DLD1 (cell line): ENCODE data around the gene SPOUT1.
"Not testable (repeated sequence)": the region's sequence is repeated elsewhere in the genome, so short reads cannot be mapped to it uniquely, and the experiment has no call there.

Experiments
- in situ Hi-C: cut with HindIII; loops from 2 replicates; pipeline ENCODE4 v1.10.0; 2017; ENCODE audit warnings: low sequenced_read_pairs

SPOUT1 gene

DNA sequence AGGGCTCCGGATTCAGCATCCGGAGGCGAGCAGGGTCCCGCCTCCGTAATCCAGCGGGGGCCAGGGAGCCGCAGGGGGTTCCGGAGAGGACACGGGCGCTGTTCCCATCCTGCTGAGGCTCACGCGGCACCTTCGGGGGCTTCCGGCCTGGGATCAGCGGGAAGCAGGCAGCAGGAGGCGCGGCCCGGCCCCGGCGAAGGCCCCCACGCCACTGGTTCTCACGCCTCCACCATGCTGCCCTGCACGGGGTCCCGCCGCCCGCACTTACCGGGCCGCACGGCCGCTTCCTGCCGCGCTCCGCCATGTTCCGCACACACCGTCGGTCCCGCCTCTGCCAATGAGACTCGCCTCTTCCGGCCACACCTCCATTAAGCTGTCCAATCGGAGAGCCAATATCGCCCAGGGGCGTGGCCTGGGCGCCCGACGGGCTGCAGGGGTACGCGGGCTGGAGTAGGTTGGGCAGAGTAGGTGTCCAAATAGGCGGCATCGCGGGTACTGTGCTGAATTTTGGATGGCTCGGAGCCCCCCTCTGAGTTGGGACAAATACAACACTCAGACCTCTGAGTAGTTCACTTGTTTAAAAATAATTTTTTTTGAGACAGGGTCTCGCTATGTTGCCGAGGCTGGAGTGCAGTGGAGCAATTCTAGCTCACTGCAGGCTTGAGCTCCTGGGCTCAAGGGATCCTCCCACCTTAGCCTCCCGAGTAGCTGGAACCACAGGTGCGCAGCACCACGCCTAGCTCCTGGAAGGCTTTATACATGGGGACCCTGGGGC, at the start of gene SPOUT1:
Gene SPOUT1 (minus strand): TSS at position 318 of the 775 bp plus-strand sequence. CDS start 14 bp downstream, at position 304.
- in situ Hi-C loops, result no loop called here

GRCh38 chr9:128877852-128878251, 48.3 kb upstream of the SPOUT1 start:
- in situ Hi-C loops, result no loop called here

DNA sequence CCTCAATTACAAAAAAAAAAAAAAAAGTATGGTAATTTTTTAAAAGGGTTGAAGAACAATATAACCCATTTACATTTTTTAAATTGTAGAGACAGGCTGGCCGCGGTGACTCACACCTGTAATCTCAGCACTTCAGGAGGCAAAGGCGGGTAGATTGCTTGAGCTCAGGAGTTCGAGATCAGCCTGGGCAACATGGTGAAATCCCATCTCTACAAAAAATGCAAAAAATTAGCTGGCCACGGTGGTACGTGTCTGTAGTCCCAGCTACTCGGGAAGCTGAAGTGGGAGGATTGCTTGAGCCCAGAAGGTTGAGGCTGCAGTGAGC, 41.3 kb upstream of the SPOUT1 start:
- in situ Hi-C loops, result not testable (repeated sequence)

DNA sequence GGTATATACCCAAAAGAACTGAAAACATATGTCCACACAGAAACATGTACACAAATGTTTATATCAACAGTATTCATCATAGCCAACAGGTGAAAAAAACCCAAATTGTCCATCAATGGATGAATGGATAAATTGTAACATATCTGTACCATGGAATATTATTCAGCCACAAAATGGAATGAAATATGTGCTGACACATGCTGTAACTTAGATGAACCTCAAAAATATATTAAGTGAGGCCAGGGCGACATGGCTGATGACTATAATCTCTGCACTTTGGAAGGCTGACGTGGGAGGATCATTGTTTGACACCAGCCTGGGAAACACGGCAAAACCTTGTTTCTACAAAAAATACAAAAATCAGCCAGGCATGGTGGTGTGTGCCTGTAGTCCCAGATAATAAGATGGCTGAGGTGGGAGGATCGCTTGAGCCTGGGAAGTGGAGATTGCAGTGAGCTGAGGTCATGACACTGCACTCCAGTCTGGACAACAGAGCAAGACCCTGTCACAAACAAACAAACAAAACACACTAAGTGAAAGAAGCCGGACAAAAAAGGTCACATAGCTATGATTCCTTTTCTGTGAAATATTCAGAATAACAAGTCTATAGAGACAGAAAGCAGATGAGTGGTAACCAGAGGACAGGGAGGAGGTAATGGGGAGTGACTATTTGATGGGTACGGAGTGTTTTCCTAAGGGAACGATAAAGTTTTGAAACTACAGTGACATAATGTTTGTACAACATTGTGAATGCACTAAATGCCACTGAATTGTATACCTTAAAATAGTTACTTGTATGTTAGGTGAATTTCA, 40.7 kb upstream of the SPOUT1 start:
- in situ Hi-C loops, result no loop called here

GRCh38 chr9:128863647-128864046, 34.1 kb upstream of the SPOUT1 start:
- in situ Hi-C loops, result loop anchor here (10.0 kb wide), 1 partner anchor 49 kb away; the partner anchor contains the start of gene ENDOG

DNA sequence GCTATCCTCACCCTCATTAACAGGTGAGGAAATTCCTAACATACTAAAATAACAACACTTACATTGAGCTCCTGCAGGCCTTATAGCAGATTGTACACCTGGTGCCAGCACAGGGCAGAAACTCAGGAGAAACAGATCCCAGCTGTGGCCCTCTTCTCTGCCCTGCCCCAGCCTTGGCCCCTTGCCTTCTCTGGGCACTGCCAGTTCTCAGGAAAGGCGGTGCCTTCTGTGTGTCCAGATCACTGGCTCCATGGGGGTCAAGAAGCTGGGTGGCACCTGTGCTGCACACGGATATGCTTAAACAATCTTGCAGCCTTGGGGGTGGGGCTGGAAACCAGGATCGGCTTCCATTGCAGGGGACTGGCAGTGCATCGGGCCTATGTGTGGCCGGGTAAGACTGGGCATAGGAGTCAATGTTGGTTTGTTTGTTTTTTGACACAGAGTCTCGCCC, 32.8 kb upstream of the SPOUT1 start:
- in situ Hi-C loops, result loop anchor here (10.0 kb wide), 1 partner anchor 48 kb away; the partner anchor contains the start of gene ENDOG

DNA sequence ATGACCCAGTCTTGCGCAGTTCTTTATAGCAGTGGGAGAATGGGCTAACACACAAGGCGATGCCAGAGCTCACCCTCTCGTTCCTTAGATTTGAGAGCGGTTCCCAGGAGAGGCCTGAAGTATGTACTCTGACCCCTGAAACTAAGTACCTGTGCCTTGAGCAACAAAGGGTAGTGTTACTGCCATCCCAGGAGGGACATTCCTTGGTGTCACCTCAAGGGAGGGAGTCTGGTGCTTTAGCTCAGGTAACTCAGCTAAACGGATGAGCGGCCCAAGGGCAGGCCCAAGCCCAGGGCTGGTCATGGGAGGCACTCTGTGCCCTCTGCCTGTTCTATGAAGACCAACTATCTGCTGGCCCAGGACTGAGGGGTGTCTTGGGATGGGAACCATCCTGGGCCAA, 31.9 kb upstream of the SPOUT1 start:
- in situ Hi-C loops, result loop anchor here (10.0 kb wide), 1 partner anchor 47 kb away; the partner anchor contains the start of gene ENDOG

DNA sequence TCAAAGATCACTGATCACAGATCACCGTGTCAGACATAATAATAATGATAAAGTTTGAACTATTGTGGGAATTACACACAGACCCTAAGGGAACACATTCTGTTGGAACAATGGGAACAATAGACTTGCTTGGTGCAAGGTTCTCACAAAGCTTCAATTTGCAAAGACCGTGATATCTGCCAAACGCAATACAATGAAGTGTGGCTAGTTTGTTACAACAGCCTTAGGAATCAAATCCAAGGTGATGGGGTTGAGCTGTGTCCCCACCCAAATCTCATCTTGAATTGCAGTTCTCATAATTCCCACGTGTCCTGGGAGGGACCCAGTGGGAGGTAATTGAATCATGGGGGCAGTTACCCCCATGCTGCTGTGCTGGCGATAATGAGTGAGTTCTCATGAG, 31.3 kb upstream of the SPOUT1 start:
- in situ Hi-C loops, result loop anchor here (10.0 kb wide), 1 partner anchor 46 kb away; the partner anchor contains the start of gene ENDOG

DNA sequence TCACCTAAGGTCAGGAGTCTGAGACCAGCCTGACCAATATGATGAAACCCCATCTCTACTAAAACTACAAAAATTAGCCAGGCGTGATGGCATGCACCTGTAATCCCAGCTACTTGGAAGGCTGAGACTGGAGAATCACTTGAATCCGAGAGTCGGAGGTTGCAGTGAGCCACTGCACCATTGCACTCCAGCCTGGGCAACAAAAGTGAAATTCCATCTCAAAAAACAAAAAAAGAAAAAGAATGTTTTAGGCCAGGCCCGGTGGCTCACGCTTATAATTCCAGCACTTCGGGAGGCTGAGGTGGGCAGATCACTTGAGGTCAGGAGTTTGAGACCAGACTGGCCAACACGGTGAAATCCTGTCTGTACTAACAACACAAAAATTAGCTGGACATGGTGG, 28.9 kb upstream of the SPOUT1 start:
- in situ Hi-C loops, result not testable (repeated sequence)

GRCh38 chr9:128854454-128854853, 24.9 kb upstream of the SPOUT1 start:
- in situ Hi-C loops, result not testable (repeated sequence)

DNA sequence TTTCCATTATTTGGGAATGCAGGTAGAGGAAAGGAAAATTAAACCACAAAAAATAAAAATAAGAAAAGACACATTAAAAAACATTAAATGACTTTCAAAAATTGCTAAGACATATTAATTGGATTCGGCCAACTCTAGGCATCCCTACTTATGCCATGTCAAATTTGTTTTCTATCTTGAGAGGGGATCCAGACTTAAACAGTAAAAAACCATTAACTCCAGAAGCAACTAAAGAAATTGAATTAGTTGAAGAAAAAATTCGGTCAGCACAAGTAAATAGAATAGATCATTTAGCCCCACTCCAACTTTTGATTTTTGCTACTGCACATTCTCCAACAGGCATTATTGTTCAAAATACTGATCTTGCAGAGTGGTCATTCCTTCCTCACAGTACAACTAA, 23.1 kb upstream of the SPOUT1 start:
- in situ Hi-C loops, result not testable (repeated sequence)

DNA sequence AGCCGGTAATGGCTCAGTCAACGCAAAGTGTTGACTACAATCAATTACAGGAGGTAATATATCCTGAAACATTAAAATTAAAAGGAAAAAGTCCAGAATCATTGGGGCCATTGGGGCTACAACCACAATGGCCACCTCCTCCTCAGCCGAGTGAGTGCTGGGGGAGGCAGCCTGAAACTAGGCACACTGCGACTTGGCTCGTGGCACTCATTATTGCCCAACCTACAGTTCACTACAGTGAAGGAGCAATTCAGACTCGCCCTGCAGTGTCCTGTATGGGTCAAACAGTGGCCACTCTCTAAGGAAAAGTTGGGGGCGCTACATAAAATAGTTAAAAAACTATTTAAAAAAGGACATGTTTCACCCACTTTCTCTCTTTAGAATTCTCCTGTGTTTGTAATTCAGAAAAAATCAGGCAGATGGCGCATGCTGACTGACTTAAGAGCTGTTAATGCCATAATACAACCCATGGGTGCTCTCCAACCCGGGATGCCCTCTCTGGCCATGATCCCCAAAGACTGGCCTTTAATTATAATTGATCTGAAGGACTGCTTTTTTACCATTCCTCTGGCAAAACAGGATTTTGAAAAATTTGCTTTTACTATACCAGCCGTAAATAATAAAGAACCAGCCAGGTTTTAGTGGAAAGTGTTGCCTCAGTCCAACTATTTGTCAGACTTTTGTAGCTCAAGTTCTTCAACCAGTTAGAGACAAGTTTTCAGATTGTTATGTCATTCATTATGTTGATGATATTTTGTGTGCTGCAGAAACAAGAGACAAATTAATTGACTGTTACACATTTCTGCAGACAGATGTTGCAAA, 22.4 kb upstream of the SPOUT1 start:
- in situ Hi-C loops, result not testable (repeated sequence)

- in situ Hi-C loops, result not testable (repeated sequence)
Measured at GRCh38 chr9:128851024-128851423, 21.4 kb upstream of the SPOUT1 start.

DNA sequence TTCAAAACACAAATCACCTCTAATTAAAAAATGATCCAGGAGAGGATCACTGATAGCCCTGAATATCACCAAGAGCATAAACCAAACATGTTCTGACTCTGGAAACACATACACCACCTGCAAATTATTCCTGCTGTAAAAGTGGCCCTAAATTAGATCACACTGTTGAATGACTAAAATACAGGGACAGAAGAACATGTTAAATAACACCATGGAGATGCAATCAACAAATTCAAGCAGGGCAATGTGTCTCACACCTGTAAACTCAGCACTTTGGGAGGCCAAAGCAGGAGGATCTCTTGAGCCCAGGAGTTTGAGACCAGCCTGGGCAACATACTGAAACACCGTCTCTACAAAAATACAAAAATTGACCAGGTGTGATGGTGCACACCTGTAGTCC, 18.2 kb upstream of the SPOUT1 start:
- in situ Hi-C loops, result no loop called here

- in situ Hi-C loops, result no loop called here
Measured at GRCh38 chr9:128846680-128847030, 17.1 kb upstream of the SPOUT1 start.

GRCh38 chr9:128845186-128845931, 15.8 kb upstream of the SPOUT1 start:
- in situ Hi-C loops, result no loop called here

GRCh38 chr9:128843171-128843570, 13.6 kb upstream of the SPOUT1 start:
- in situ Hi-C loops, result not testable (repeated sequence)

GRCh38 chr9:128841694-128842492, 12.3 kb upstream of the SPOUT1 start:
- in situ Hi-C loops, result no loop called here

DNA sequence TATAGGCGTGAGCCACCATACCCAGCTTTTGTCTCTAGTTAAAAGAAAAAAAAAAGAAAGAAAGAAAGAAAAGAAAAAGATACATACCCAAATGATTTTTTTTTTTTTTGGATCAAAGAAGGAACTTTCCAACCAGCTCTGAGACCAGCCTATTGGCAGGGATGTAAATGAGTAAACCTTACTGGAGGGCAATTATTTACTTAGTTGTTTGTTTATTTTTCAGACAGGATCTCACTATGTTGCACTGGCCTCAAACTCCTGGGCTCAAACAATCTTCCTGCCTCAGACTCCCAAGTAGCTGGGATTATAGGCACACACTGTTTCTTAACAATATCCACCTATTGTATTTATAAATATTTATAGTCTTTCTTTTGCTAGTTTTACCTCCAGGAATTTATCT, 10.9 kb upstream of the SPOUT1 start:
- in situ Hi-C loops, result no loop called here

DNA sequence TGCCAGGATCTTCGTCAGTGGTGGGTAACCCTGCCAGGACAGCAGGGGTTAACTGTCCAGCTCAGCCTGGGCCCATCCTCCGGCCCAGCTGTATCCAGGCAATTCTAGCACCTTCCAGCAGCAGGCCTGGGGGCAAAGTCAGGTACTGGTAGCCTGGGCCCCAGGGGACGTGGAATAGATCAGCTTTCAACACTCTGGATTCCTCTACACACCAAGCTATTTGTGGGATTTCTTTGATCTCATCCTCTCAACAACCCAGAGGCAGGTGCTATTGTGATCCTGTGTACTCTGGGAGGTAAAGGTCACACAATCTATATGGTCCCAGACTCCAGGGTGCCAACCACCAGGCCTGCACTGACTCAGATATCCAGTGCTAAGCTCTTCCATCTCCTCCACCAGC, 8.7 kb upstream of the SPOUT1 start:
- in situ Hi-C loops, result no loop called here
